H9 (cell line): ENCODE data around the gene PTPRN2. TPM values are rescaled to one million over a fixed set of nuclear protein-coding genes. Genes with fewer than 3 reads are reported as not detected.
A peak's percentile ranks its signal among the peaks of the same experiment; 100 is the strongest.

Source experiments
- DNase-seq: peaks from one replicate; pipeline ENCODE4 v3.0.0-alpha.2; 2017
- H2AFZ ChIP-seq: one replicate; pipeline ENCODE4 v1.6.1; 2013; ENCODE audit warnings: mild to moderate bottlenecking, low read length, control low read depth, moderate library complexity
- H2AK5ac ChIP-seq: 2 replicates; pipeline ENCODE4 v1.6.1; 2013; ENCODE audit warnings: low read length, control low read depth, mixed read lengths; ENCODE audit not compliant: insufficient read length
- H2BK120ac ChIP-seq: one replicate; pipeline ENCODE4 v1.6.1; 2013; ENCODE audit warnings: low read depth, mild to moderate bottlenecking, low read length, control low read depth, inconsistent platforms; ENCODE audit not compliant: poor library complexity, severe bottlenecking
- H2BK12ac ChIP-seq: 2 replicates; pipeline ENCODE4 v1.6.1; 2013; ENCODE audit warnings: low read length, control low read depth, mixed read lengths, low read depth; ENCODE audit not compliant: insufficient read length
- H2BK15ac ChIP-seq: 2 replicates; pipeline ENCODE4 v1.6.1; 2013; ENCODE audit warnings: low read depth, low read length, control low read depth
- H2BK20ac ChIP-seq: one replicate; pipeline ENCODE4 v1.6.1; 2013; ENCODE audit warnings: low read depth, mild to moderate bottlenecking, low read length, control low read depth, inconsistent platforms; ENCODE audit not compliant: poor library complexity, severe bottlenecking
- H2BK5ac ChIP-seq: 2 replicates; pipeline ENCODE4 v1.6.1; 2013; ENCODE audit warnings: low read length, control low read depth, mixed read lengths; ENCODE audit not compliant: insufficient read length
- H3K14ac ChIP-seq: 2 replicates; pipeline ENCODE4 v1.6.1; 2013; ENCODE audit warnings: low read length, control low read depth; ENCODE audit not compliant: insufficient read depth
- H3K18ac ChIP-seq: 2 replicates; pipeline ENCODE4 v1.6.1; 2013; ENCODE audit warnings: low read depth, mild to moderate bottlenecking, mixed read lengths, low read length, control low read depth; ENCODE audit not compliant: insufficient read length
- H3K23ac ChIP-seq: 2 replicates; pipeline ENCODE4 v1.6.1; 2013; ENCODE audit warnings: low read length, control low read depth, mixed read lengths, low read depth; ENCODE audit not compliant: insufficient read length
- H3K23me2 ChIP-seq: 2 replicates; pipeline ENCODE4 v1.6.1; 2013; ENCODE audit warnings: low read depth, mild to moderate bottlenecking, mixed read lengths, low read length, control low read depth; ENCODE audit not compliant: insufficient read length, poor library complexity, severe bottlenecking
- H3K27ac ChIP-seq: 2 replicates; pipeline ENCODE4 v1.5.1; 2013; ENCODE audit warnings: low read length, control low read depth, mixed read lengths, low read depth; ENCODE audit not compliant: insufficient read length
- H3K27me3 ChIP-seq: 2 replicates; pipeline ENCODE4 v1.6.1; 2013; ENCODE audit warnings: low read length, control low read depth, inconsistent platforms; ENCODE audit not compliant: insufficient read depth
- H3K4ac ChIP-seq: 2 replicates; pipeline ENCODE4 v1.6.1; 2013; ENCODE audit warnings: low read depth, mild to moderate bottlenecking, control low read depth, inconsistent platforms, low read length, moderate library complexity
- H3K4me1 ChIP-seq: 2 replicates; pipeline ENCODE4 v1.6.1; 2013; ENCODE audit warnings: low read length, control low read depth, inconsistent platforms; ENCODE audit not compliant: insufficient read depth
- H3K4me2 ChIP-seq: 2 replicates; pipeline ENCODE4 v1.6.1; 2013; ENCODE audit warnings: low read length, control low read depth, mixed read lengths; ENCODE audit not compliant: insufficient read length, insufficient read depth
- H3K56ac ChIP-seq: 2 replicates; pipeline ENCODE4 v1.6.1; 2013; ENCODE audit warnings: low read depth, mild to moderate bottlenecking, mixed read lengths, low read length, control low read depth; ENCODE audit not compliant: insufficient read length
- H3K79me1 ChIP-seq: 2 replicates; pipeline ENCODE4 v1.6.1; 2013; ENCODE audit warnings: low read depth, mild to moderate bottlenecking, moderate library complexity, low read length, control low read depth, inconsistent platforms; ENCODE audit not compliant: insufficient read depth, poor library complexity, severe bottlenecking
- H3K79me2 ChIP-seq: 2 replicates; pipeline ENCODE4 v1.6.1; 2013; ENCODE audit warnings: low read length, control low read depth, inconsistent platforms; ENCODE audit not compliant: insufficient read depth
- H3K9ac ChIP-seq: 2 replicates; pipeline ENCODE4 v1.6.1; 2013; ENCODE audit warnings: low read length, control low read depth, mixed read lengths; ENCODE audit not compliant: insufficient read length; ENCODE audit errors: extremely low read depth
- H3K9me3 ChIP-seq: one replicate; pipeline ENCODE4 v1.6.1; 2013; ENCODE audit warnings: low read depth, low read length, inconsistent platforms; ENCODE audit not compliant: control insufficient read depth
- H3T11ph ChIP-seq: one replicate; pipeline ENCODE4 v1.6.1; 2013; ENCODE audit warnings: mild to moderate bottlenecking, low read length, control low read depth, inconsistent platforms
- H4K20me1 ChIP-seq: one replicate; pipeline ENCODE4 v1.6.1; 2013; ENCODE audit not compliant: control insufficient read depth, insufficient read length, insufficient read depth
- H4K5ac ChIP-seq: 2 replicates; pipeline ENCODE4 v1.6.1; 2013; ENCODE audit warnings: low read depth, mild to moderate bottlenecking, mixed read lengths, low read length, control low read depth; ENCODE audit not compliant: insufficient read length
- H4K8ac ChIP-seq: replicated peaks from 2 replicates; pipeline ENCODE4 v1.6.1; 2013; ENCODE audit warnings: low read length, control low read depth, mixed read lengths, low read depth; ENCODE audit not compliant: insufficient read length
- H4K91ac ChIP-seq: 2 replicates; pipeline ENCODE4 v1.6.1; 2013; ENCODE audit warnings: low read depth, mild to moderate bottlenecking, moderate library complexity, mixed read lengths, low read length, control low read depth; ENCODE audit not compliant: insufficient read length
- H3K27ac Mint-ChIP-seq, 3 experiments: 2 replicates in 2 of 3; 3 replicates in 1 of 3; pipeline ENCODE4 v1.8.0; 2020 to 2021; ENCODE audit warnings: mixed read lengths in 3 of 3, mild to moderate bottlenecking in 1 of 3, moderate library complexity in 1 of 3
- H3K27me3 Mint-ChIP-seq: 2 replicates; pipeline ENCODE4 v1.8.0; 2021; ENCODE audit warnings: low read depth, mild to moderate bottlenecking, moderate library complexity, mixed read lengths
- H3K36me3 Mint-ChIP-seq, 3 experiments: 2 replicates in 2 of 3; 3 replicates in 1 of 3; pipeline ENCODE4 v1.8.0; 2020 to 2021; ENCODE audit warnings: low read depth in 3 of 3, mixed read lengths in 3 of 3; ENCODE audit not compliant: insufficient read depth in 1 of 3
- H3K4me1 Mint-ChIP-seq, 2 experiments: 2 replicates each; pipeline ENCODE4 v1.8.0; 2020; ENCODE audit warnings: mixed read lengths in 2 of 2
- H3K4me3 Mint-ChIP-seq, 2 experiments: 2 replicates in 1 of 2; 3 replicates in 1 of 2; pipeline ENCODE4 v1.8.0; 2020 to 2021; ENCODE audit warnings: mild to moderate bottlenecking in 2 of 2, mixed read lengths in 2 of 2, moderate library complexity in 1 of 2
- H3K9me3 Mint-ChIP-seq, 2 experiments: 2 replicates in 1 of 2; 3 replicates in 1 of 2; pipeline ENCODE4 v1.8.0; 2020; ENCODE audit warnings: mild to moderate bottlenecking in 2 of 2, mixed read lengths in 2 of 2, moderate library complexity in 1 of 2
- WGBS: extraction: QIAGEN DNeasy Blood & Tissue Kit; methylation state at CpG from one replicate; pipeline ENCODE4 v1.1.7; 2013; ENCODE audit warnings: missing lambda C conversion rate, low lambda C conversion rate, mixed read lengths; ENCODE audit not compliant: insufficient read length; ENCODE audit errors: extremely low coverage; 5-methylcytosine and 5-hydroxymethylcytosine counted together
- total RNA-seq: library from RNA; stranded (reverse); gene quantifications from 2 replicates; pipeline ENCODE4 v1.2.1, GENCODE V29; 2021
- TF ChIP-seq, protein P1 (sequence below): fragments of 200-600 bp; sonication (generic); conservative IDR thresholded peaks from 3 replicates; pipeline ENCODE4 v1.8.0; 2021; ENCODE audit warnings: antibody characterized with exemption, mild to moderate bottlenecking

Gene PTPRN2
- total RNA-seq, 1 experiment from 2014 or later: 5.2 TPM

DNA sequence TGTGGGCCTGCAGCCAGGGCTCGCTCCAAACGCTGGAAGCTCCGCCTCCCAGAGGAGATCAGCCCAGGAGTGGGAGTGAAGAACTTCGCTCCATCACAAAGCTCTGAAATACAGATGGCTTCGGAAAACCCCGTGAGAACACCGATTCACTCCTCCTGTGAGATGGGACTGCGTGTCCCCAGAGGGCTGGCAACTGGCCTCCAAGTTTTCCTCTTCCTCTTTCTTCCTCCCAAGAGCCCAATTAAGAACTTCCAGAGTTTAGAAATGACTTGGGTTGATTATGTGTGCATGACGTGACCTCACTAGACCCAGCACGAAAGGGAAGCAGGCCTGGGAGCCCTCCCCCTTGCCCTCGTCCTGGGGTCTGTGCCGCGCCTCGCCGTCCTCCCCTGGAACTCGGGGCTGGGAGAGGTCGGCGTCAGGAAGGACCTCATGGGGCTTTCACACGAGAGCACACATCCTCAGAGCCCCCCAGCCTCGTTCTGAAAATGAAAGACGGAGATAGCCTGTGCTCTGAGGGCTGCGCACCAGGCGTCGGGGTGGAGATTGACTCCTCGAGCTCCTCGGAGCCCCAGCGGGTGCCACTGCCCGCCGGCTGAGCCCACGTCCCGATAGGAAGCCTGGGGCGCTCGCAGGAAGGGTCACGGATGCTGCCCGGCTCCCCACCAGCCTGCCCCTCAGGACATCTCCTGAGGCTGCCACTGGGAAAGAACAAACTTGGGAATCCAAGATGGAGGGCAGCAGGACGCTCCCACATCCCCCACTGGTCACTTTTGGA lies 37.8 kb downstream of the PTPRN2 start:
- H2BK15ac ChIP-seq: no peak overlapping the region
- Mint-ChIP-seq H3K4me1 (peaks cover 16 to 27% of the 10 kb centered on the region in 2 experiments), H3K9me3 (no peaks in the 10 kb centered on the region; a peak in 1 of 5 replicates), H3K4me3 (no peak overlapping the region), H3K36me3 (no peaks in the 10 kb centered on the region), H3K27ac (no peak overlapping the region), H3K27me3 (peaks cover 46% of the 10 kb centered on the region)
- no peak overlapping the region for H3K56ac ChIP-seq
- TF ChIP-seq, protein P1, sequence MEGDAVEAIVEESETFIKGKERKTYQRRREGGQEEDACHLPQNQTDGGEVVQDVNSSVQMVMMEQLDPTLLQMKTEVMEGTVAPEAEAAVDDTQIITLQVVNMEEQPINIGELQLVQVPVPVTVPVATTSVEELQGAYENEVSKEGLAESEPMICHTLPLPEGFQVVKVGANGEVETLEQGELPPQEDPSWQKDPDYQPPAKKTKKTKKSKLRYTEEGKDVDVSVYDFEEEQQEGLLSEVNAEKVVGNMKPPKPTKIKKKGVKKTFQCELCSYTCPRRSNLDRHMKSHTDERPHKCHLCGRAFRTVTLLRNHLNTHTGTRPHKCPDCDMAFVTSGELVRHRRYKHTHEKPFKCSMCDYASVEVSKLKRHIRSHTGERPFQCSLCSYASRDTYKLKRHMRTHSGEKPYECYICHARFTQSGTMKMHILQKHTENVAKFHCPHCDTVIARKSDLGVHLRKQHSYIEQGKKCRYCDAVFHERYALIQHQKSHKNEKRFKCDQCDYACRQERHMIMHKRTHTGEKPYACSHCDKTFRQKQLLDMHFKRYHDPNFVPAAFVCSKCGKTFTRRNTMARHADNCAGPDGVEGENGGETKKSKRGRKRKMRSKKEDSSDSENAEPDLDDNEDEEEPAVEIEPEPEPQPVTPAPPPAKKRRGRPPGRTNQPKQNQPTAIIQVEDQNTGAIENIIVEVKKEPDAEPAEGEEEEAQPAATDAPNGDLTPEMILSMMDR: no peak
- DNase-seq: no peak
- H3K23me2 ChIP-seq: no peaks in the 10 kb centered on the region
- no peak overlapping the region for H4K91ac ChIP-seq
- H3K4ac ChIP-seq: no peak overlapping the region
- H2BK20ac ChIP-seq: no peak overlapping the region
- H3K9ac ChIP-seq: no peak overlapping the region
- H3K18ac ChIP-seq: peak overlapping the region; percentile 67
- no peak overlapping the region for H4K8ac ChIP-seq
- no peak overlapping the region for H2BK120ac ChIP-seq
- H2AFZ ChIP-seq: no peak overlapping the region
- H3K27ac ChIP-seq: no peak overlapping the region
- H3K9me3 ChIP-seq: no peaks in the 10 kb centered on the region
- H3K4me2 ChIP-seq: no peak overlapping the region
- no peak overlapping the region for H3K23ac ChIP-seq
- H2BK5ac ChIP-seq: no peak overlapping the region
- peak overlapping the region; percentile 61; the same call in 1 of the 2 replicates for H3K14ac ChIP-seq
- H4K20me1 ChIP-seq: no peaks in the 10 kb centered on the region
- no peak overlapping the region for H2BK12ac ChIP-seq
- no peaks in the 10 kb centered on the region for H3K27me3 ChIP-seq
- no peak overlapping the region for H3T11ph ChIP-seq
- no peak overlapping the region for H4K5ac ChIP-seq
- WGBS: no CpG with 5 or more reads among the region's 36 CpGs
- H3K79me1 ChIP-seq: no peaks in the 10 kb centered on the region
- H2AK5ac ChIP-seq: no peak overlapping the region
- H3K4me1 ChIP-seq: no peaks in the 10 kb centered on the region
- no peaks in the 10 kb centered on the region for H3K79me2 ChIP-seq
